Lung microvascular endothelial cell (primary cell): ENCODE results near the gene ADGRD1. TPM values are rescaled to one million over a fixed set of nuclear protein-coding genes. Genes with fewer than 3 reads are reported as not detected.

Source experiments
- DNase-seq, 2 donors: peaks; one replicate each; pipeline versions ENCODE4 v3.0.0 to v3.0.0-alpha.2; 2010; ENCODE audit warnings: low read depth in 2 of 2
- total RNA-seq: library from RNA; depleted of rRNA; stranded (reverse); fragments of >200 nt; gene quantifications from 2 replicates; pipeline ENCODE4 v1.2.1, GENCODE V29; 2014

The ADGRD1 gene
- total RNA-seq, 1 donor from 2014 or later, result 0.20 TPM

DNA sequence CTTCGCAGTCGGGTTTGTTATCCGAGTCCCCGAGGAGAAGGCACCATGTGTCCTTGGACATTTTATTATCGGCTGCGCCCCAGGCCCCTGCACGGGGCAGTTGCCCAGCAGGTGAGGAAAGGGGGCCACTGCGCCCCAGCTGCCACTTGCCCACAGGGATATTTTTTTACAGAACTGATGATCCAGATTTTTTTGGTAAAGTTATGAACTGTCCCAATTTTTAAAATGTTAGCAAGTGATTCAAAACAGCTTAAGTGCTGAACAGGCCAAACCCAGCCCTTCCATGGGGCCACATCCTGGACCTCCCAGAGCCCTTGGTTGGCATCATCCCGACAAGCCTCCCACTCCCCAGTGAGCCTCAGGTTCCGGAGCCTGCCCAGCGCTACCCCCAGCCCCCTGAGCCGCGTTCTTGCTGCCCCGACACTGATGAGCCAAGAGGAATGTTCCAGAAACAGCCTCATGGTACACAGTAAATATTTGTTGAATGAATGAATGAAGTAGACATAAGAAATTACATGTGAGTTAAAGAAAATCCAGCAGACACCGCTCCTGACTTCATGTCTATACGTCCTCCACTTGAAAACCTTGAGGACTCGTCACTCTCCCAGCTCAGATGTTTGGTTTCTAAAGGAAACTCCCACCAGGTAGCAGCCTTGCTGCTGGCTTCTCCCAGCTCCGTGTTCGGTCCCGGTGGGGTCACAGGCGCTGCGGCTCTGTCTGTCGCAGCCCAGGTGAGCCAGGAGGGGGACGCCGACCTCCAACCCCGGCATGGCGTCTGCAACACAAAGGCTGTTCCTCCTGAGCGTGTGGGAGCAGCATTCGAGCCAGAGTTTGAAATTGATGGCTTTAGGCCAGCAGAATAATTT is 88.5 kb downstream of the ADGRD1 start:
- DNase-seq, result no peak

DNA sequence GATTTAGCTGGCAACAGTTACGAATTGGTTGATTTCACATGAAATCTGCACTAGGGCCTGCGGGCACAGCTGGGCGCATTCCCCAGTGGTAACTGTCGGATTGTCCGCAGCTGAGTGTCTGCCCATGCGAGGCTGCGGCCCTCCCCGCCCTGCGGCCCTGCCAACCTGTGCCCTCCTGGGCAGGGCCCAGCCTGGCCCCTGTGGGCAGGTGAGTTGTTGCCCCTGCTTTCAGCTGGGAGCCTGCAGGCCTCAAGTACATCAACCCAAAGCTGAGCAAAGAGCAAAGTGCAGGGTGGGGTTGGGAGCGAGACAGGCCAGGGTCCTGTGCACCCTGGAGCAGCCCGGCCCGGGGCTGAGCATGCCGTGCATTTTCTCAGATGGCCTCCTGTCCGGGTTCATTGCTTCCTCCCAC is 89.1 kb downstream of the ADGRD1 start:
- no peak for DNase-seq

DNA sequence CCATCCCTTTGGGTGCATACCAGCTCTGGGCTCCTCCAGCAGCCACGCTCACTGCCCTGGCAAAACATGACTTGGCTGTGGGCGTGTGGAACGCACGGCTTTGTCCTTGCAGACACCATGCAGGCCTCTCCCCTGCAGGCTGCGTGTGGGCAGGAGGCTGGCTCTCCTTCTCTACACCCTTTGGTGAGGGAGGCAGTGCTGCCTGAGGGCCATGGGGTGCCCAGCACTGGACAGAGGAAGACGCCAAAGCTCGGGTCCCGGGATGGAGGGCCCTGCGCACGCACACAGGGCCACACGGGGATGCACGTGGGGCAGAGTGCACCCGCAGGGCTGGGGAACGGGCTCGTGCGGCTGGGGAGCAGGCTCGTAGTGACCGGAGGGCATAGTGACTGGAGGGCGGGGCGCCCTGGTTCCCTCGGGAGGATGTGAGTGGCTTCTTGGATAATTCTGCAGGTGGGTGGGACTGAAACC is 89.7 kb downstream of the ADGRD1 start:
- no peak for DNase-seq

DNA sequence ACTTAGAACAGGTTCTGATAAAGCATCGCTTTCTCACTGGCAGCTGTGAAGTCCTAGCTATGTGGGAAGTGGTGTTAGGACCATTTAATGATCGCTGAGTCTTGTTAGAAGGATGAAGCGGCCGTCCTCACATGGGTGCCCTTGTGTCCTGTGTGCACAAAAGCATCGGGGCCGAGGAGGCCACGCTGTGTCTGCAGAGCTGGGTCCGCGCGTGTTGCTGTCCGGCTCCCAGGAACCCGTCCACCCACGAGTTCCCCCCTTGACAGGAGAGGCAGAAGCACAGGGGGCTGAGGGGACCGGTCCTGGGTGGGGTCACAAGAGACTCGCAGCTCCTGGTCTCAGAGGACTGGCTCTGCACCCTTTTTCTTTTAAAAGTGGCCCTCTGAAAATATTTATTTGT is 90.4 kb downstream of the ADGRD1 start:
- no peak for DNase-seq

DNA sequence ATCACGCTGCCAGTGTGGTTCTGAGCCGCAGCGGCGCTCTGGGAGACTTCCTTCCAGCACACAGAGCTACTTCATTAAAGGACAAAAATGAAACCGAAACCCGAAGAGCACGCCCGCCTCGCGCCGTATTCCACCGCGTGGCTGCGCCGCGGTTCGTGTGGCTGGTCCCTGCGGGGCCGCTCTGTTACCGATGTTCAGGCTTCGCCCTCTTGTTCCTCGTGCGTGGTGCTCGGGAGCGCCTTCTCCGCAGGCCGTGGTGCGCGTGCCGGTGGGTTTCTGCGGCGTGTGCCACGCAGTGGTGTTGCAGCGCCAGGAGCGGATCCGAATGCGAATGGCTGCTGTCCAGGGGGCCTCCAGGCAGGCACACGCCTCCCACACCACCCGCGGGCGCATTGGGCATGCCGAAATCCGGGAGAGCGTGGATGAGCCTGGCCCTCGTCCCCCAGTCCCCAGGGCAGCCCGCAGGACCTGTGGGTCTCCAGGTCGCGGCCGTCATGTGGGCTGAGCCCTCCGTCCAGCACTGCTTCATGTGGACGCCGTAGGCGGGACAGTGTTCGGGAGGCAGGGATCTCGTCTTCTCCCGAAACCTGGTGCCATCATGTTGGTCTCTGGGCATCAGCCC is 91.2 kb downstream of the ADGRD1 start:
- no peak for DNase-seq

DNA sequence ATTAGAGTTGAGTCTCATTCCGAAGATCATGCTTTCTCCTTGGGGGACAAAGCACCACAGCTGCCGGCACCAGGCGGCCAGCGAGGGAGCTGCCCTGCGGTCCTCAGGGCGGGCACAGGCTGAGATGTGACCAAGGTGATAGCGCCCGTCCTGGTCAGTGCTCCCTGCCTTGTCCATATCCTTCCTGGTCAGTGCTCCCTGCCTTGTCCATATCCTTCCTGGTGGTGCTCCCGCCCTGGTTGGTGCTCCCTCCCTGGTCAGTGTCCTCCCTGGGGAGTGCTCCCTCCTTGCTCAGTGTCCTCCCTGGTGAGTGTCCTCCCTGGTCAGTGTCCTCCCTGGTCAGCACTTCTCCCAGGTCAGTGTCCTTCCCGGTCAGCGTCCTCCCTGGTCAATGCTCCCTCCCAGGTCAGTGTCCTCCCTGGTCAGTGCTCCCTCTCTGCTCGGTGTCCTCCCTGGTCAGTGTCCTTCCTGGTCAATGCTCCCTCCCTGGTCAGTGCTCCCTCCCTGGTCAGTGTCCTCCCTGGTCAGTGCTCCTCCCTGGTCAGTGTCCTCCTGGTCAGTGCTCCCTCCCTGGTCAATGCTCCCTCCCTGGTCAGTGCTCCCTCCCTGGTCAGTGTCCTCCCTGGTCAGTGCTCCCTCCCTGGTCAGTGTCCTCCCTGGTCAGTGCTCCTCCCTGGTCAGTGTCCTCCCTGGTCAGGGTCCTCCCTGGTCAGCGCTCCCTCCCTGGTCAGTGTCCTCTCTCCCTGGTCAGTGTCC is 92.2 kb downstream of the ADGRD1 start:
- DNase-seq, result no peak

DNA sequence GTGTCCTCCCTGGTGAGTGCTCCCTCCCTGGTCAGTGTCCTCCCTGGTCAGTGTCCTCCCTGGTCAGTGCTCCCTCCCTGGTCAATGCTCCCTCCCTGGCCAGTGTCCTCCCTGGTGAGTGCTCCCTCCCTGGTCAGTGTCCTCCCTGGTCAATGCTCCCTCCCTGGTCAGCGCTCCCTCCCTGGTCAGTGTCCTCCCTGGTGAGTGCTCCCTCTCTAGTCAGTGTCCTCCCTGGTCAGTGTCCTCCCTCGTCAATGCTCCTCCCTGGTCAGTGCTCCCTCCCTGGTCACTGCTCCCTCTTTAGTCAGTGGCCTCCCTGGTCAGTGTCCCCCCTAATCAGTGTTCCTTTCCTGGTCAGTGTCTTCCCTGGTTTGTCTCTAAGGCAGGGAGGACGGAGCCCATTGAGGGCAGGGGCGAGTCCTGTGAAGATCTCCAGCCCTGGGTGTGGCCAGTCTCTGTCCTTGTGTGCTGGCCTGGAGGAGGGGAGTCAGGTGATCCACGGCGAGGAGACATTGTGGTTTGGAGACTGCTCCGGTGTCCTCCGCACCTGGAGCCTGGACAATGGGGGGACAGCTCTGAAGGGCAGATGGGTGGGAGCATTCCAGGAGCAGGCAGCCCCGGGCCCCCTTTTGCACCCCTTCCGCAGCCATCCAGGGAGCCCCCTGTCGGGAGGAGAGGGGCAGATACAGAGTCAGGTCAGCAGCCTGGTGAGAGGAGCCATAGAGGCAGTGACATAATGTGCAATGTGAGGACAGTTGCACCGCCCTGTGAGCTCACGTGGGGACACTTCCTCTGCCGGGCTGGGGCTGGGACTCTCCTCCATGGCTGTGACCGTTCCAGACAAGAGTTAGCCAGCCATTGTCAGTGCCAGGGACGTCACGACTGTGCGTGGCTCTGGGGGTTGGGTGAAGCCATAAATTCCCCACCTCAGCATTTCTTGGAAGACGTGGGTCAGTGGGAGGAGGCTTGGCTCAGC is 93.4 kb downstream of the ADGRD1 start:
- peak in 1 of 2 donors; percentile 50 for DNase-seq

DNA sequence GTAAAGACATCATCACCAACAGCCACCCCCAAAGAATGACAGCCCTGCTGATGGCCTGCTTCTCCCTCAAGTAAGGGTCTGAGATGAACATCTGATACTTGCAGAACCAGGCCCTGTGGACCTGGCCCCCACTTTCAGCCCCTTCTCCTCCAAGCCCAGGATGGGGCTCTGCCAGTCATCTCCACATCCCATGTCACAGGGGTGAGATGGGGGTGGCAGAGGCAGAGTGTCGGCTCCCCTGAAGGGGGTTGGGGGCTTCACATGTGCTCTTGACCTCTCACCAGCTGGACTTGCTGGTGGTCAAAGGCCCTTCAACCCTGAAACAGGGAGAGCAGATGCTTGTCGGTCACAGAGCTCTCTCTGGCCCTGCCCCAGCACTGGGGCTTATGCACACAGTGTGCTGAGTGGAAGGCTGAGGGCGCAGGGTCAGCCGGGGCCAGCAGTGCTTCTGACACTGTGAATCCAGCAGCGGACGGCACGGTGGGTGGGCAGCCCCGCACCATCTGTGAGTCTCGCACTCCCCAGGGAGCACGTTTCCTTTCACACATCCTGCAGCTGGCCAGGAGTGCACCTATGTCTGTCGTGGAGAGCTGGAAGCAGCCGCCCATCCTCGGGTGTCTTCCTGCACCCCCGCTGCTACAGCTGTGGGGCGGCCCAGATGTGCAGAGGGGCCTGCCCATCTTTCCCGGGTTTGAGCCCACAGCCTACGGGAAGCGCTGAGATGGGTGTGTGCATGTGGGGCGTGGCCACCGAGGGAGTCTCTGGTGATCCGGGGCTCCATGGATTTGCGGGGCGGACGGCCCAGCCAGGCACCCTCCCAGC is 94.3 kb downstream of the ADGRD1 start:
- no peak for DNase-seq

DNA sequence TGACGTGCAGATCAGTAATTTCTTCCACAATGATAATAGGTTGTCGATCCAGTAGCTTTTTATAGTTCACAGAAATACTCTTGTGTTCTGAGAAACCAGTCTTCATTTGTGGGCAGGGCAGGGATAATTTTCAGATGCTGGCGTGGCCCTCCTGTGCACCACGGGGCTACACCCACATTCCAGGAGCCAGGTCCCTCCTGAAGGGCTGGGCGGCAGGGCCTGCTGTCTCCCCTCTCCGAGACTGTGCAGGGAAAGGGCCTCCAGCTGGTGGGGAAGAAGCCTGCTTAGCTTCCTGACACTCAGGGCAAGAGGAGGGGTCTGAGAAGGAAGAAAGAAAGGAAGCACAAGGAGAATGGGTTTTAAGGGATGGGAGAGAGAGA is 94.9 kb downstream of the ADGRD1 start:
- DNase-seq, result no peak

DNA sequence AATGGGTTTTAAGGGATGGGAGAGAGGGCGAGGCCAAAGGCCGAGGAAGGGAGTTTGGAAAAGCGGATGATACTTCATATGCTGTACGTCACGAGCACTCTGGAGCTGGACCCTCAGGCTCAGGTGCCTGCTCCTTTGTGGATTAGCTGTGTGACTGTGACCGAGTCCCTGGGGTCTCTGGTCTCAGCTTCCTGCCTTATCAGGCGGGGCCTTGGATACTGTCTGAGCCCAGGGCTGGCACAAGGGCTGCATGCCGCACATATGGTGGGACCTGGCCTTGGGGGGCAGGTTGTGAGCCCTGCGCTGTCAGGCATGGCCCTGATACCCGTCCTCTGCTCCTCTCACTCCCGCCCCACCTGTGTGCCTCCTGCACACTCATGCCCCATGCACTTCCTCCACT is 95.3 kb downstream of the ADGRD1 start:
- DNase-seq, result no peak

DNA sequence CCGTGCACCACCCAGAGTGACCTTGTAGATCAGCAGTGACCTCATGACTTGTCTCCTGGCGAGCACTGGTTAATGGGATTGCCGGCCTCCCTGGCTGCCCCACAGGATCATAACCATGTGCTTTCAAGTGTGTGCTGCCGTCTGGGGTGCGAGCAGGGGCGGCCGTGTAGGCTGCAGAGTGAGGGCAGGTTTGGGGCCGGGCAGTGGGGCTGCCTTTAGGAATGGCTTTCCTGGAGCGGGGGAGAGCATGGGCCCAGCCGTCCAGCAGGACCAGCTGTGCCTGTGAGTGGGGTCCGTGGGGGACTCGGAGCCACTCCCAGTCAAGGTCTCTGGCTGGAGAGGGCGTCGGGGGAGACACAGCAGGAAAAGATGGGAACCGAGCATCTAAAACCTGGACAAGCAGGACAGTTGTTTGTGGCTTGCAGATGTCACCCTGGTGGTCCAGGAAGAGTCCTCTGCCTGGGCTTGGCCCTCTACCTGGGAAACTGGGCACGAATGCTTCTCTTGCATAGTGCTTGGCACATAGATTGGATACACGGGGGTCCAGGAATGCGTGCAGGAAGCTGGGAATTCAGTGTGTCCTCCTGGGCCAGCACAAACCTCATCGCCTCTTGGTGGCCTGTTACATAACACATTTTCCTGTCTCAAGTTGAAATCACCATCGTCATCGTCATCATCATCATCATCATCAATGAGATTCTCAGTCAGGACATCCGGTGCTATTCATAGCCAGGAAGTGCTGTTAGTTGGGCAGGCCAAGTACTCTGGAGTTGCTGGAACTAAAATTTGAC is 96.0 kb downstream of the ADGRD1 start:
- peak; percentile 17 to 81 for DNase-seq

DNA sequence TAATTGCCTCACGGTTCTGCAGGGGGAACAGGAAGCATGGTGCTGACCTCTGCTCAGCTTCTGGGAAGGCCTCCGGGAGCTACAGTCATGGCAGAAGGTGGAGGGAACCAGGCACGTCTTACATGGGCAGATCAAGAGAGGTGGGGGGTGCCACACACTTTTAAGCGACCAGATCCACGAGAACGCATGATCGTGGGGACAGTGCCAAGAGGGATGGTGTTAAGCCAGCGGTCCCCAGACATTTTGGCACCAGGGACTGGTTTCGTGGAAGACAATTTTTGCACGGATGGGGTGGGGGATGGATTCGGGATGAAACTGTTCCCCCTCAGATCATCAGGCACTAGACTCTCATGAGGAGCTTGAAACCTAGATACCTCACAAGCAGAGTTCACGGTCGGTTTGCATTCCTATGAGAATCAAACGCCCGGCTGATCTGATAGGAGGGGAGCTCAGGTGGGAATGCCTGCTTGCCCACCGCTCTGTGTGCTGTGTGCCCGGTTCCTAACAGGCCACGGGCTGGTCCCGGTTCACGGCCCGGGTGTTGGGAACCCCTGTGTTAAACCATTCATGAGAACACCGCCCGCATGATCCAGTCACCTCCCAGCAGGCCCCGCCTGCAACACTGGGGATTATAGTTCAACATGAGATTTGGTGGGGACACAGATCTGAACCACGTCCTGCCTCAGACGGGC is 96.9 kb downstream of the ADGRD1 start:
- DNase-seq, result no peak

DNA sequence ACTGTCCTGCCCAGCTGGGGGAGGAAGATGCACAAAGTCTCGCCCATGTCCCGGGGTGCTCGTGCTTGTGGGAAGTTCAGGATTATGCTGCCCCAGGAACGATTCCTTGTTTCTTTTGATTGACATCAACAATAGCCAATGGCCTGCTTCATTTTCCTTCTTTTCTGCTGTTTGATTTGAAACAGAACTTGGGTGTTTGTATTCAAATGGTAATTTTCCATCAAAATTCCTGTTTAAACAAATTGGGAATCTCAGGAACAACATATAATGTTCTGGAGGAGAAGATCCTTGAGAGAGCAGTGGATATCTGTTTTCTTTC is 97.4 kb downstream of the ADGRD1 start:
- DNase-seq, result no peak

DNA sequence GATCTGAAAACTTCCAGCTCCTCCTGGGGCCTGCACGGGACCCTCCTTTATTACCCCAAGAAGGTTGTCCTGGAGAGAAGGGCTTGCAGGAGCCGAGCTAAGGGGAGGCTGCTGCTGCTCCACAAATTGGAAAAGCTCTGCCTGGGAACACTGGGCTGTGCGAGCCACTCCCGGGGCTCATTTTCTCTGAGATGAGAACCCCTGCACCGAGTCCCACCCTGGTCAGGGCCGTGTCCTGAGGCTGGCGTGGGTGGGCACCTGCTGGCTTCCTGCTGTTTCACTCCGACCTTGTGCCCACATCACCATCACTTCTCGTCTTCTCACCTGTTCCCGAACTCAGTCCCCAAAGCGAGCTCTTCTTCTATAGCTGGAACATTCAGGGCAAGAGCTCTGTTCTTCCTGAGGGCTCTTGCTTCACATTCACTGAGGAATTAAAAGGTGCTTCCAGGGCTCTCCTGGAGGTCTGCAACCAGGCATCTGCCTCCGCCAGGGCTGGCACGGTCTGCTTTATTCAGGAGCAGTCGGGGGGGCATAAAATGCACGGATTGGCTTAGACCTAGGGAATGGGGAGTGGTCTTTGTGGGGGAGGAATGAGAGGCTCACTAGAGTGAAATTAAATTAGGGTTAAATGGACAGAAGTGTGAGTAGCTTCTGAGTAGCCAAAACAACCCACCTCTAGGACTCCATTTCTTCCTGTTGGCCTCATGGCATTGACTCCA is 98.5 kb downstream of the ADGRD1 start:
- no peak for DNase-seq

DNA sequence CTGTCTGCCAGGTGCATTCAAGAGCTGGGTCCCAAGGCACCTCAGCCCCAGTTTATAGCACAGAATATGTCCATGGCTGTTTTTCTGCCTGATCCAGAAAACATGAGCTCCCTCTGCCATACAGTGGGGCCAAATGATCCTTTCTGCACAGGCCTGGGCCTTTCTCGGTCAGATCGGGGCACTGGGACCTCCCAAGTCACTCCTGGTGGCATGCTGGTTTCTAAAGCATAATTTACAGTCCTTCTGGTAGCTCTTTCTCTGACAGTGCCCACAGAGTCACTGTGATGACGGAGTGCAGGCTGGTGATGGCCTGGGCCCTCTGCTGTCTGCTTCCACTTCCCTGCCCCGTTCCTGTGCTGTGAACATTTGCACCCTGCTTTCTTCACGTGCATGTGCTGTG is 99.2 kb downstream of the ADGRD1 start:
- DNase-seq, result no peak

DNA sequence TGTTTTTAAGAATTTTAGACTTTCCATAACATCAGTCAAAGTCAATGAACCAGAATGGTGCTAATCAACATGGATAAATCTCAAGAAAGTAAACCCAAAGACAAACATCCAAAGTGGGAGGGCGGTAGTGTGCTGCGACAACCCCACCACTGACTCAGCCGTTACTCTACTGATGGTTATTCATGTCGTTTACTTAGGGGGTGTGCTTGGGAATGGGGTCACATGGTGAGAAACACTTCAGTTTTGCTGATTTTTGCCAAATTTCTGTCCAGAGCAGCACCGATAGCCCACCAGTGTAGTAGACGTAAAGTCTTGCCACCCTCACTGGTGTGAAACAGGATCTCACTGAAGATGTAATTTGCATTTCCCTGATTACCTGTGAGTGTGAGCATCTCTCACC is 99.9 kb downstream of the ADGRD1 start:
- DNase-seq, result no peak

DNA sequence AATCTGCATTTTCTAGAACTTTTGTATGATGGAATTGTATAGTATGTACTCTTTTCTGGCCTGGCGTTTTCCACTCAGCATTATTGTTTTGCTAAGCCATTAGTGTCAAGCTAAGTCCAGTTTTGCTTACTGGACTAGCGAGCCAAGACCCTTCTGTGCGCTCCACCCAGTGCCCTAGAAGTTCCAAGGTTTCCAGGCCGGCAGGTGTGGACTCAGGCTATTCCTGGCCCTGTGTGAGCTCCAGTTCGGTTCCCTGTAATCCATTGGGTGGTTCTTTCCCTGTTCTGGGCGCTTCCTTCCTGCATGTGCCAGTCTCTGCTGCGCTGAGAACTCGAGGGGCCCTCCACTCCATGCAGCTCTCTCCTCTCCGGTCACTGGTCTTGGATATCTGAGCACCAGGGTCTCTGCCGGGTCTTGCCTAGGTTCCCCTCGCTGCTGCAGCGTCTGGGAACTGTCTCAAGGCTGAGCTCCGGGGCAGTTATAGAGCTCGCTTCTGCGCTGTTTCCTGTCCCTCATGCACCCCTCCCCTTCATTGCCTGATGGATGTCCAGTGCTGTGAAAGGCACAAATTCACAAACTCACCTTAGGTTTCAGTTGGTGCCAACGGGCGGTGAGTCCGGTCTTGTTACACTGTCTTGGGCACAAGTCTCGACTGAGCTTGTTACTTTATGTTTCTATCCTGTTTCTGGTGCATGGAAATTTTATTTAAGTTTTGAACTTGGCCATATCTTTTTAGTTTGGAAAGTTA is 100.8 kb downstream of the ADGRD1 start:
- no peak for DNase-seq

DNA sequence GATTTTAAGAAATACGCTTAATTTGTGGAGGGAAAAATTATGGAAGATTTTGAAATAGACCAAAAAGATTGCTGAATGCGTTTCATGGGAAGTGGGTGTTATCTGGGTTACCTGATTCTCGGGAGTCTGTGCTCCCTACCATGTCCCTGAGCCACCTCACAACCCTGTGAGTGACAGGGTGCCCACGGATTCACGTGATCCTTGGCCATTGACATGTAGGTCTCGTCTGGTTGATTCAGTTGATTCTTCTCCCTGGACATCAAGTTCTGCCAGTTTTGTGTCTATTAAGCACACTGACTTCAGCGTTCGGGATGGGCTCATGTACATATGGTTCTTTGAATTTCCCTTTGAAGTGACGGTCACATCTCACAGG is 101.4 kb downstream of the ADGRD1 start:
- DNase-seq, result no peak
